HCT116 (cell line): ENCODE measurements around the gene EYA4. TPM values are rescaled to one million over a fixed set of nuclear protein-coding genes. Genes with fewer than 3 reads are reported as not detected.

Experiments used
- ATAC-seq: fragments of 200-7000 bp; cut with Tn5 transposase; 2 replicates; pipeline ENCODE4 v1.9.1; 2020; ENCODE audit warnings: mild to moderate bottlenecking, moderate library complexity
- BruUV-seq: library from RNA; stranded (reverse); fragments of 400-500 nt; replicated peaks from 2 replicates; lab custom pipeline; 2021; lab: Mats Ljungman, UMichigan
- CTCF ChIA-PET: fragments of 300-600 bp; sonication (Branson Sonifier 250); formaldehyde crosslinking; loops from one replicate; lab custom pipeline; 2021; ENCODE audit warnings: antibody characterized with exemption; lab: Charles Lee
- POLR2A ChIA-PET: fragments of 300-600, 350-600 bp; sonication (Branson Sonifier 250); formaldehyde crosslinking; loops from one replicate; lab custom pipeline; 2021; ENCODE audit warnings: antibody characterized with exemption; lab: Charles Lee
- RAD21 ChIA-PET, 2 experiments: fragments of 300-600 bp; sonication (Branson Sonifier 250); formaldehyde crosslinking; loops; one replicate each; lab custom pipeline; 2023; ENCODE audit warnings: low total read pairs in 2 of 2; ENCODE audit not compliant: uncharacterized antibody in 2 of 2, unreplicated experiment in 2 of 2, low non-redundant PET in 1 of 2; lab: Charles Lee
- DNase-seq: peaks from one replicate; pipeline ENCODE4 v3.0.0-alpha.2; 2010; ENCODE audit warnings: low read depth, low spot score
- H2AFZ ChIP-seq: fragments of 200-600 bp; shearing (Covaris generic), sonication (generic); 2 replicates; pipeline ENCODE4 v1.6.1; 2017; ENCODE audit warnings: low read depth, mixed run types, mixed read lengths, antibody characterized with exemption, low read length; ENCODE audit not compliant: poor library complexity, severe bottlenecking
- H3K27ac ChIP-seq: 2 replicates; pipeline ENCODE4 v1.5.1; 2012; ENCODE audit warnings: low read depth, low read length
- H3K27me3 ChIP-seq: fragments of 200-600 bp; sonication (generic); 2 replicates; pipeline ENCODE4 v1.6.1; 2016; ENCODE audit warnings: mixed run types, low read length, mixed read lengths; ENCODE audit not compliant: insufficient read depth
- H3K36me3 ChIP-seq, 2 experiments: fragments of 200-500 bp in 1 of 2; fragments of 200-600 bp in 1 of 2; sonication (Bioruptor generic) in 1 of 2; sonication (generic) in 1 of 2; 2 replicates each; pipeline versions ENCODE4 v1.5.1 to v1.6.1; 2014 to 2016; ENCODE audit warnings: low read length in 2 of 2, inconsistent platforms in 1 of 2, mixed read lengths in 1 of 2, mixed run types in 1 of 2; ENCODE audit not compliant: insufficient read depth in 2 of 2, control insufficient read depth in 1 of 2
- H3K4me1 ChIP-seq, 2 experiments: fragments of 200-600 bp in 1 of 2; sonication (generic) in 1 of 2; 2 replicates each; pipeline versions ENCODE4 v1.5.1 to v1.6.1; 2012 to 2017; ENCODE audit warnings: low read length in 2 of 2, inconsistent platforms in 1 of 2, mild to moderate bottlenecking in 1 of 2, mixed read lengths in 1 of 2, mixed run types in 1 of 2, moderate library complexity in 1 of 2; ENCODE audit not compliant: insufficient read depth in 2 of 2, control insufficient read depth in 1 of 2
- H3K4me2 ChIP-seq: fragments of 200-600 bp; sonication (generic); 2 replicates; pipeline ENCODE4 v1.6.1; 2017; ENCODE audit warnings: mixed run types, low read length, mixed read lengths
- H3K4me3 ChIP-seq, 2 experiments: fragments of 200-600 bp in 1 of 2; sonication (generic) in 1 of 2; replicated peaks in 1 of 2; 2 replicates each; pipeline ENCODE4 v1.5.1; 2011 to 2016; ENCODE audit warnings: low read length in 2 of 2, control low read depth in 1 of 2, low read depth in 1 of 2, mild to moderate bottlenecking in 1 of 2, mixed read lengths in 1 of 2, mixed run types in 1 of 2
- H3K79me2 ChIP-seq: fragments of 200-600 bp; sonication (generic); 2 replicates; pipeline ENCODE4 v1.6.1; 2017; ENCODE audit warnings: mild to moderate bottlenecking, mixed run types, low read length, moderate library complexity, mixed read lengths; ENCODE audit not compliant: insufficient read depth
- H3K9ac ChIP-seq: fragments of 200-600 bp; sonication (generic); 2 replicates; pipeline ENCODE4 v1.6.1; 2016; ENCODE audit warnings: low read length, mixed read lengths
- H3K9me2 ChIP-seq: fragments of 200-600 bp; sonication (generic), shearing (Covaris generic); 2 replicates; pipeline ENCODE4 v1.6.1; 2017; ENCODE audit warnings: mixed run types, mild to moderate bottlenecking, moderate library complexity; ENCODE audit not compliant: insufficient read depth
- H3K9me3 ChIP-seq, 2 experiments: fragments of 200-500 bp in 1 of 2; fragments of 200-600 bp in 1 of 2; sonication (Bioruptor generic) in 1 of 2; sonication (generic) in 1 of 2; 2 replicates each; pipeline ENCODE4 v1.6.1; 2014 to 2017; ENCODE audit warnings: low read length in 2 of 2, mixed read lengths in 2 of 2, inconsistent platforms in 1 of 2, low read depth in 1 of 2, mild to moderate bottlenecking in 1 of 2, mixed run types in 1 of 2, moderate library complexity in 1 of 2; ENCODE audit not compliant: control insufficient read depth in 1 of 2, insufficient read depth in 1 of 2
- H4K20me1 ChIP-seq: fragments of 200-600 bp; sonication (generic), shearing (Covaris generic); 2 replicates; pipeline ENCODE4 v1.6.1; 2017; ENCODE audit warnings: mixed run types, mild to moderate bottlenecking, moderate library complexity; ENCODE audit not compliant: insufficient read depth
- CTCF ChIP-seq, 3 experiments: fragments of 200-600 bp in 1 of 3; sonication (generic) in 1 of 3; IDR thresholded peaks in 2 of 3; conservative IDR thresholded peaks in 1 of 3; 2 replicates each; pipeline ENCODE4 v1.5.1; 2012 to 2017; ENCODE audit warnings: low read depth in 2 of 3, low read length in 2 of 3, antibody characterized with exemption in 1 of 3, borderline replicate concordance in 1 of 3, control low read depth in 1 of 3, mild to moderate bottlenecking in 1 of 3, mixed read lengths in 1 of 3, mixed run types in 1 of 3, moderate library complexity in 1 of 3; ENCODE audit not compliant: insufficient read depth in 1 of 3
- ELF1 ChIP-seq: IDR thresholded peaks from 2 replicates; pipeline ENCODE4 v1.6.1; 2012; ENCODE audit warnings: low read depth, borderline replicate concordance
- EZH2 ChIP-seq: fragments of 200-600 bp; sonication (generic); IDR thresholded peaks from 2 replicates; pipeline ENCODE4 v1.6.1; 2017; ENCODE audit warnings: antibody characterized with exemption, mixed run types
- MAX ChIP-seq: IDR thresholded peaks from 2 replicates; pipeline ENCODE4 v1.6.1; 2012
- POLR2A ChIP-seq: IDR thresholded peaks from 2 replicates; pipeline ENCODE4 v1.7.0; 2011; ENCODE audit warnings: borderline replicate concordance; ENCODE audit not compliant: insufficient read depth, insufficient read length; ENCODE audit errors: extremely low read depth
- POLR2AphosphoS5 ChIP-seq: IDR thresholded peaks from 2 replicates; pipeline ENCODE4 v1.6.1; 2011; ENCODE audit warnings: mild to moderate bottlenecking, low read depth, low read length, moderate library complexity
- REST ChIP-seq: IDR thresholded peaks from 2 replicates; pipeline ENCODE4 v1.6.1; 2012; ENCODE audit warnings: low read depth
- SP1 ChIP-seq: IDR thresholded peaks from 2 replicates; pipeline ENCODE4 v1.6.1; 2012; ENCODE audit warnings: low read depth
- SRF ChIP-seq: IDR thresholded peaks from 2 replicates; pipeline ENCODE4 v1.6.1; 2012; ENCODE audit warnings: low read depth
- YY1 ChIP-seq: IDR thresholded peaks from 2 replicates; pipeline ENCODE4 v1.6.1; 2011; ENCODE audit warnings: low read length, low read depth, moderate library complexity, mild to moderate bottlenecking; ENCODE audit not compliant: insufficient replicate concordance; ENCODE audit errors: extremely low read depth
- ZBTB33 ChIP-seq: IDR thresholded peaks from 2 replicates; pipeline ENCODE4 v1.6.1; 2011; ENCODE audit warnings: mild to moderate bottlenecking, low read length, moderate library complexity; ENCODE audit not compliant: insufficient replicate concordance; ENCODE audit errors: extremely low read depth
- ZFX ChIP-seq: fragments of 450-650 bp; IDR thresholded peaks from 2 replicates; pipeline ENCODE4 v1.6.1; 2017
- ZNF274 ChIP-seq: fragments of 200-500 bp; sonication (Bioruptor generic); IDR thresholded peaks from 2 replicates; pipeline ENCODE4 v1.6.1; 2014; ENCODE audit warnings: mild to moderate bottlenecking, low read depth, low read length, inconsistent platforms
- intact Hi-C: fragments of 100-400 bp; cut with micrococcal nuclease; formaldehyde crosslinking; loops from 2 replicates; pipeline ENCODE4 v1.10.0; 2022
- total RNA-seq: library from RNA; stranded (reverse); gene quantifications from one replicate; pipeline ENCODE4 v1.2.1, GENCODE V29; 2021; ENCODE audit not compliant: unreplicated experiment

Gene EYA4
- total RNA-seq, 1 experiment from 2014 or later = not detected

GRCh38 chr6:133227344-133227743, 13.8 kb upstream of the EYA4 start:
- TF ChIP-seq EZH2 = no peak
- TF ChIP-seq CTCF (IDR thresholded peaks at IDR 0.05 in 2 of 3, conservative IDR thresholded peaks at IDR 0.05 in 1 of 3; ENCODE audit: borderline replicate concordance in 1 of 3, insufficient read depth in 1 of 3, low read depth in 2 of 3, low read length in 2 of 3) = no peak
- TF ChIP-seq ELF1 = no peak
- TF ChIP-seq ZFX = no peak
- no peak for TF ChIP-seq MAX
- no peak for TF ChIP-seq ZBTB33
- no peak for TF ChIP-seq POLR2AphosphoS5
- TF ChIP-seq SP1 = no peak
- TF ChIP-seq REST = no peak
- no peak for TF ChIP-seq POLR2A
- no peak for TF ChIP-seq SRF
- TF ChIP-seq YY1 = no peak
- no peak for TF ChIP-seq ZNF274
- RAD21 ChIA-PET = no interaction called here

More at GRCh38 chr6:133227344-133227743, 13.8 kb upstream of the EYA4 start:
- H3K36me3 ChIP-seq = no peaks in the 10 kb centered on the region
- no peak overlapping the region for H3K27ac ChIP-seq
- ATAC-seq (no peak), DNase-seq (no peak)
- H3K79me2 ChIP-seq = no peaks in the 10 kb centered on the region
- no peaks in the 10 kb centered on the region for H3K27me3 ChIP-seq
- H3K4me1 ChIP-seq = no peaks in the 10 kb centered on the region
- H3K9me2 ChIP-seq = no peaks in the 10 kb centered on the region
- H2AFZ ChIP-seq = no peak overlapping the region
- H3K4me3 ChIP-seq = no peak overlapping the region
- CTCF ChIA-PET = no interaction called here
- no peaks in the 10 kb centered on the region for H3K9me3 ChIP-seq
- no peaks in the 10 kb centered on the region for H4K20me1 ChIP-seq
- BruUV-seq = no TSS peak
- H3K4me2 ChIP-seq = no peak overlapping the region
- intact Hi-C loops = no loop called here
- no peak overlapping the region for H3K9ac ChIP-seq
- POLR2A ChIA-PET = no interaction called here
